HUES48 (cell line): ENCODE measurements around the gene LAMA5.

Source experiments
- H3K27ac ChIP-seq: one replicate; pipeline ENCODE4 v1.7.0; 2013; ENCODE audit warnings: low read depth, low read length, inconsistent platforms
- H3K27me3 ChIP-seq: 2 replicates; pipeline ENCODE4 v1.6.1; 2013; ENCODE audit warnings: mild to moderate bottlenecking, low read length; ENCODE audit not compliant: control insufficient read depth, insufficient read depth
- H3K36me3 ChIP-seq: 2 replicates; pipeline ENCODE4 v1.6.1; 2013; ENCODE audit warnings: low read length; ENCODE audit not compliant: control insufficient read depth, insufficient read depth
- H3K4me1 ChIP-seq: 2 replicates; pipeline ENCODE4 v1.6.1; 2013; ENCODE audit warnings: mild to moderate bottlenecking, low read length; ENCODE audit not compliant: control insufficient read depth, insufficient read depth
- H3K4me3 ChIP-seq: 2 replicates; pipeline ENCODE4 v1.5.1; 2013; ENCODE audit warnings: mild to moderate bottlenecking, low read depth, low read length
- H3K9ac ChIP-seq: 2 replicates; pipeline ENCODE4 v1.6.1; 2013; ENCODE audit warnings: mild to moderate bottlenecking, low read depth, low read length, moderate library complexity
- H3K9me3 ChIP-seq: 2 replicates; pipeline ENCODE4 v1.6.1; 2013; ENCODE audit warnings: low read length; ENCODE audit not compliant: control insufficient read depth, insufficient read depth

The LAMA5 gene

DNA sequence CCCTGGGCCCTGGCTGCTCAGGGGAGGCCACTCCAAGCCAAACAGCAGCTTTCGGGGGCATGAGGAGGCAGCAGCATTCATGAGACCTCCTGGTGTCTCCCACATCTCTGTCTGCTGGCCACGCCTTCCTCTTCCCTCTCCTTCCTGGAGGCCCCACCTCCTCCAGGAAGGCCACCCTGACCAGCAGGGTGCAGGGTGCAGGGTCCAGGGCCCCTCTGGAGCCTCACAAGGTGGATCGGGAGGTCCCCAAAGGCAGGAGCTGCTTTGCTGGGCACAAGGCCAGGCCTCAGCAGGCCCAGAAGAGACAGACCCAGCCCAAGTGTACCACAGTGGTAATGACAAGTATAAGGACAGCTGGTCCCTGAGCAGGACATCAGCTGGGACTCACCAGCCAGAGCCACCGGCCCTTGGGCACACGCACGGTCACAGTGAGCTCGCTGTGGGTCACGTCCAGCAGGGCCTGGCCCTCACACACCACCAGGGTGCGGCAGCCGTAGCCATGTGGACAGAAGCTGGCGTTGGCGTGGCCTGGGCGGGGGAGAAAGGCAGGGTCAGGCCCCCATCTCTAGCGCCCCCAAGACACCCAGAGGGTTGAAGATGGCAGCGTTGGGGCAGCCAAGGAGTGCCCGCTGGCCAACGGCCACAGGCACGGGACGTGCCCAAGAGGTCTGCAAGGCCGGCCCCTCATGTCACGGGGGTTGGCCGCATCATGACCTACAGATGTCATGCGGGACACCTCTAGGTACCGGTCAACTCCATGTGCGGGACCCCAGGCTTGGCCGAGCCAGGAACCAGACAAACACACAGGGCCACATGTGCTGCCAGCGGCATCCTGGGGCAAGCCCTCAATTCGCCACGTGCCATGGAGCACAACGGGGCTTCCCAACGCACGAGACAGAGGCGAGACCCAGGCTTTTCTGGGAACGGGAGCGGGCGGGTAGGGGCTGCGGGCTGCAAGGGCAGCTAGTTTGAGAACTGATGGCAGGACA lies 37.4 kb downstream of the LAMA5 start:
- Histone ChIP-seq H3K27ac (no peak overlapping the region), H3K9me3 (no peaks in the 10 kb centered on the region), H3K4me3 (no peak overlapping the region), H3K4me1 (no peaks in the 10 kb centered on the region), H3K9ac (no peak overlapping the region), H3K27me3 (no peaks in the 10 kb centered on the region), H3K36me3 (peaks cover 95% of the 10 kb centered on the region)

DNA sequence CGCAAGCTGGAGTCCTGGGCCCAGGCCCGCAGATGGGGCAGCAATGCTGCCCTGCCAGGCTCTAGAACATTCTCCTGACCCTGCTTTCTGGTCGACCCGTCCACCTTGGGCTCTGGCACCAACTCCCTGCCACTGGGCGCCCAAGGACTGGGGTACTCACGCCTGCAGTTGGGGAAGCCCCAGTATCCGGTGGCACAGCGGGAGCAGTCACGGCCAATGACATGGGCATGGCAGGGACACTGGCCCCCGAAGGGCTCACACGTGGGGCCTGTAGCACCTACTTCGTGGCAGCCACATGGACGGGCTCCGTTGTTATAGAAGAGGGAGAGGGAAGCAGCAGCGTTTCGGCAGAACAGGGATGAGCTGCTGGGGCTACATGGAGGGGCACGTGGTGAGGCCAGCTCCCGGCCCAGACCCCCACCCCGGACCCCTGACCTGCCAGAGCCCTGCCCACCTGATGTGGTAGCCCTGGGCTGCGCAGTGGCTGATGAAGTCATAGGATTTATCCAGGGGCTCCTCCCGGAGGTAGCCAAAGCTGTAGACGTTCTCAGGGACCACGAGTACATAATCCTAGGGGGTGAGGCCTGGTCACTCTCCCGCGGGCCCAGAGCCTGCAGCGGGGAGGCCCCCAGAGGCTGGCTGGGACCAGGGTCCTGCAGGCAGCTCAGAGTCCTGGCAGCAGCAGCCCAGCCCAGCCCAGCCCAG lies 38.3 kb downstream of the LAMA5 start:
- Histone ChIP-seq H3K4me1 (no peaks in the 10 kb centered on the region), H3K27me3 (no peaks in the 10 kb centered on the region), H3K27ac (no peak overlapping the region), H3K9me3 (no peaks in the 10 kb centered on the region), H3K9ac (no peak overlapping the region), H3K4me3 (no peak overlapping the region), H3K36me3 (peaks cover 96% of the 10 kb centered on the region)

DNA sequence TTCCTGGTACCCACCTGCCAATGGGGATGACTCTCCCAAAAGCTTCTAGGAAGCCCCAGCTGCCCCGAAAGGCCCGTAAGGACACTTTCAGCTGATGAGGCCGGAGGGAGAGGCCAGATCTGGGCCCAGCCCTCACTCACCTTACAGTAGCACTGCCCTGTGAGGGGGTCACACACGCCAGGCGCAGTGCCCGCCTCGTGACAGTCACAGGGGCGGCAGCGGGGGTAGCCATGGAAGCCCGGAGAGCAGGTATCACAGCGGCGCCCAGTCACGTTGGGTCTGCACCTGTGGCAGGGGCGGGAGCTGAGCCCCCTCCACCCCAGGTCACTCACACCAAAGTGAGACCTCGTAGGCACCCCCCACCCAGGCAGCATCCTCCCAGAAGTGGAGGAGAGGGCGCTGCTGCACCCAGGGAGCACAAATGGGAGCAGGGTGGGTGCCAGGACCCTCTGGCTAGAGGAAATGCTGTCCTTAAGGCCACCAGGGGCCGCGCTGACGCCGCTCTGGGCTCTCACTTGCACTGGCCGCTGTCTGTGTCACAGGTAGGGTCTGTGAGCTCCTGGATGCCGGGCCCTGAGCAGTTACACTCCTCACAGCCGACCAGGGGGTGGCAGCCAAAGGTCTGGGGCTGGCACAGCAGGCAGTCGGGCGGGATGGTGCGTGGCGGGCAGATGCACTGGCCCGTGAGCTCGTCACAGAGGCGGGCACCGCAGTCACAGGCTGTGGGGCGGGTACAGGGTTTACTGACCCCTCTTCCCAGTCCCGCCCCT lies 39.2 kb downstream of the LAMA5 start:
- H3K9me3 ChIP-seq: no peaks in the 10 kb centered on the region
- no peaks in the 10 kb centered on the region for H3K4me1 ChIP-seq
- H3K36me3 ChIP-seq: peaks cover 97% of the 10 kb centered on the region
- no peaks in the 10 kb centered on the region for H3K27me3 ChIP-seq
- no peak overlapping the region for H3K4me3 ChIP-seq
- H3K27ac ChIP-seq: no peak overlapping the region
- no peak overlapping the region for H3K9ac ChIP-seq

DNA sequence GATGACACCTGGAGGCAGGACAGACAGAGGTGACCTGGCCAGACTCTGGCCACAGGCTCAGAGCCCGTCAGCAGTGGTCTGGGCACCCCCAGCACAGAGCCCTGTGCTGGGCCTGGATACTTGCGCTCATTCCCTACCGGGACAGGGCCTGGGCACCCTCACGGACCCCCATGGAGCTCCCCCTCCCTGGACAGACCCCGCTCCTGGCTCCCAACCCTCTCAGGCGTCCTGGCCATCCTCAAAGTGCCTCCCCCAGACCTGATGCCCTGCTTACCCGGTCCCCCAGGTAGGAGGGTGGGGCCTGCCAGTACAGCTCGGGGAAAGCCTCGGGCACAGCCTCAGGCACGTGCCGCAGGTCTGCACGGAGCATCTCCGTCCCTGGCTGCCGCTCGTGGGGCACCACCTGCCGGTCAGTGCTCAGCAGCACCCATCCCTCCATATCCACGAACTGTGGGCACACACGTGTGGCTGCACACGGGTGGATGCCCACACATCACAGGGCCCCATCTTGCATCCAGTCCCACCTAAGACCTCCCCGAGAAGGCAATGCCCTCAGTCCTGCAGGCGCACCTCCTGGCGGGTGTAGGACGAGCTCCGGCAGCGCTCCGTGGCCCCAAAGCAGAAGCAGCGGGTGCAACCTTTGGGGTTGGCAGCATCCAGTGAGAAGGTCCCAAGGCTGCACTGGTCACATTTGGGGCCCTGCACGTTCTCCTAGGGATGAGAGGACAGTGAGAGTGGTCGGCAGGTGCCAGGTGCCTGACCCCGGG lies 40.0 kb downstream of the LAMA5 start:
- H3K9ac ChIP-seq: no peak overlapping the region
- H3K27ac ChIP-seq: no peak overlapping the region
- peaks cover 90% of the 10 kb centered on the region for H3K36me3 ChIP-seq
- H3K27me3 ChIP-seq: no peaks in the 10 kb centered on the region
- no peaks in the 10 kb centered on the region for H3K9me3 ChIP-seq
- no peaks in the 10 kb centered on the region for H3K4me1 ChIP-seq
- no peak overlapping the region for H3K4me3 ChIP-seq

DNA sequence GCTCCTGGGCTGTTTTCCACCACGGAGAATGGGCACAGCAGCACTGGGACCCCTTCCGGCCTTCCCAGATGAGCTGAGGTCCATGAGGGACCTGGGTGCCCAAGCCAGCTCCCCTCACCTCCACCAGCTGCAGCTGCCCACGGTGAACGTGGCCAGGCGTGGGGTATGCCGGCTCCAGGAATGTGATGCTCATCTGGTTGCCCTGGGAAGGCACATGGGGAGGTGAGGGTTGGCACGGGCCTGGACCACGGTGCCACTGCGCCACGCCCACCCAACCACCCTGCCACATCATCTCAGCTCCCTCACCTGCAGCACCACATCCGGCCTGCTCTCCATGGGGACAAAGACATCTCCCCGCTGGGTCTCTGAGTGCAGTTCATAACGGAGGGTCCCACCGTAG lies 40.6 kb downstream of the LAMA5 start:
- Histone ChIP-seq H3K9ac (no peak overlapping the region), H3K27me3 (no peaks in the 10 kb centered on the region), H3K36me3 (peaks cover 90% of the 10 kb centered on the region), H3K4me3 (no peak overlapping the region), H3K27ac (no peak overlapping the region), H3K4me1 (no peaks in the 10 kb centered on the region), H3K9me3 (no peaks in the 10 kb centered on the region)

DNA sequence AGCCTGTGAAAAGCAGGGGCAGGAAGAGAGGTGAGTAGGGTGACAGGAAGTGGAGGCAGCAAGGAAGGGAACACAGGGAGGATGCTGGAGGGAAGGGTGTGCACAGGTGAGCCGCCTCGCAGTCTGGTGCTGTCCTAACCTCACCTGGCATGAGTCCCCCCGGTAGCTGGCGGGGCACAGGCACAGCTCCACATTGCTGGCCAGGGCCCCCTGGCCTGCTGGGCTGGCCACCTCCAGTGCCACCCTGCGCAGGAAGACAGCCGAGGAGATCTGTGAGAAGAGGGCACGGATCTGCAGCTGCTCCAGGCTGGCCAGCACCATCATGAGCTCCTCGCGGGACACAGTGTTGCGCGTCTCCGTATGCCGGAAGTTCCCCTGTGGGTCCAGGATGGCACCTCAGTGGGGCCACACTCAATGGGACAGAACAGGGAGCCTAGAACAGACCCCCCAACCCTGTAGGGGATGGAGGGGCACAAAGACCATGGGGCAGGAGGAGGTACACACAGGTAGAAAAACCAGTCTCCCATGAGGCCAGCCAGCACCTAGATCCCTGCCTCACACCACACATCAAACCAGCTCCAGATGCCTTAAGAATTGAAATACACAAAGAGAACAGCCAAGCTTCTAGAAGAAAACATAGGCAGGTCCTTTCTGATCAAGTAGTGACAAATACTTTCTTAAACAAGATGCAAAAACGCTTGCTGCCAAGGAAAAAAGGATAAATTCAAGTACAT lies 41.8 kb downstream of the LAMA5 start:
- Histone ChIP-seq H3K27me3 (no peaks in the 10 kb centered on the region), H3K9ac (no peak overlapping the region), H3K9me3 (no peaks in the 10 kb centered on the region), H3K27ac (no peak overlapping the region), H3K4me3 (no peak overlapping the region), H3K4me1 (no peaks in the 10 kb centered on the region), H3K36me3 (peaks cover 86% of the 10 kb centered on the region)

DNA sequence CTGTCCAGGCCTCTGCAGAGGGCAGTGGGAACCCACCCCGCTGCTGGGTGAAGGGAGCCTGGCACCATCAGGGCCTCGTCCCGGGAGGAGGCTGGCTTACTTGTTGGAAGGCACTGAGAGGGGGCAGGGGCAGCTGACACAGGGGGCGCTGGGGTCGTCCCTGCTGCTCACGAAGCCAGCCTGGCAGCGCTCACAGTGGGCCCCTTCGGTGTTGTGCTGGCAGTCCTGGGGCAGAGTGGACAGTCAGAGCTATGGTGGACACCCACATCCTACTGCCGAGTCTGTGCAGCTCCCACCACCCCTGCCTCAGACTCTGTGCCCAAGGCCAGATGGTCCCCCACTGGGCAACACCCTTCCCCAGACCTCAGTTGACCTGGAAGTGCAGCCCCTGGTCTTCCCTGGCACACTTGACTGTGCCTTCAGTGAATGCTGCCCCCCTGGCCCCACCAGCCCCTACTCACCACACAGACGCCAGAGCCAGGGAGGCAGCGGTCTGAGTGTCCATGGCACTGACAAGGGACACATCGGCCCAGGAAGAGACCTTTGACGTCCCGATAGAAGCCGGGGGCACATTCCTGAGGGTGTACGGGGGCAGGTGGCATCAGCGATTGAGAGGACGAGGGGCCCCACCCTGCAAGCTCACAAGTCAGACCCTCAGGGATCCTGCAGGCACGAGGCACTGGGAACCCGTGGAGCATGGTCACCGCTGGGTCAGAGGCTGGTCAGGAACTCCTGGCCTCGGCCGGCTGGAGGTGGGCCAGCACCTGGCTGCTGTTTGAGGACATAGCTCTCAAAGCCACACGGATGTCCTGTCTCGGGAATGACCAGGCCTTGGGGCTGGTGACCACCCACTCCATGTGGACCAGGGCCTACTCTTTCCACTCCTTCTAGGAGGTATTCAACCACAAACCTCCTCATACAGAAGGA lies 42.9 kb downstream of the LAMA5 start:
- no peaks in the 10 kb centered on the region for H3K4me1 ChIP-seq
- peaks cover 85% of the 10 kb centered on the region for H3K36me3 ChIP-seq
- no peak overlapping the region for H3K4me3 ChIP-seq
- no peaks in the 10 kb centered on the region for H3K27me3 ChIP-seq
- no peak overlapping the region for H3K27ac ChIP-seq
- H3K9ac ChIP-seq: no peak overlapping the region
- H3K9me3 ChIP-seq: no peaks in the 10 kb centered on the region

DNA sequence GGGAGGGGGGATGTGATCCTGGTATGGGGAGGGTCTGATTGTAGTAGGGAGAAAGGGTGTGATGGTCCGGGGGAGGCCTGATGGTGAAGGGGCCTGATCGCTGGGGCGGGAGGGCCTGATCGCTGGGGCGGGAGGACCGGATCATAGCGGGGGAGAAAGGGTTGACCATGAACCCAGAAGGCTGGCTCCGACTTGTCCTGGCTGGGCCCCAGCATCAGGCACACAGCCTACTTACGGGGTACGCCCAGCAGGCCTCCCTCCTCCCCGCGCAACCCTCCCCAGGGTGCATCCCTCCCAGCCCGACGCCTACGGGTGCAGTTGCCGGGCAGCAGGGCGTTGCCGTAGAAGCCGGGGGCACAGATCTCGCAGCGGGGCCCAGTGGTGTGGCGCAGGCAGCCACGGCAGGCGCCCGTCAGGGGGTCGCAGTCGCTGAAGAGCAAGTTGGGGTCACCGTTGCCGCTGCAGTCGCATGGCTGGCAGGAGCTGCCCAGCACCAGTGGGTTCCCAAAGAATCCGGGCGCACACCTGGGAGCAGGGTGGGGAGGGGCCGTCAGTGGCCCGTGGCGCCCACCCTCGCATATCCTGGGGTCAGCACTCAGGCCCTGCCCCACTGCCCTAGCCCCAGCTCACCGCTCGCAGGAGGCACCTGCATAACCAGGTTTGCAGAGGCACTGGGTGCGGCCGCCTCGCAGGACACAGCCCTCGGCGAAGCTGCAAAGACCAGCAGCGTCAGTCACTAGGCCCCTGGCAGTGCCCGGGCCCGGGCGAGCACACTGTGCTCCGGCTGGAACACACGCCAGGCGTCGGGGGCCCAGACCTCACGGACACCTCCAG lies 43.7 kb downstream of the LAMA5 start:
- Histone ChIP-seq H3K9ac (no peak overlapping the region), H3K9me3 (no peaks in the 10 kb centered on the region; the same call in 1 of the 2 replicates), H3K36me3 (peaks cover 85% of the 10 kb centered on the region), H3K4me1 (no peaks in the 10 kb centered on the region), H3K4me3 (no peak overlapping the region), H3K27ac (no peak overlapping the region), H3K27me3 (no peaks in the 10 kb centered on the region)
